WTC11 (cell line): ENCODE measurements around the gene SMIM26.

Experiments used
- MXD4 ChIP-seq: fragments of 250-450 bp; sonication (Bioruptor Pico); IDR thresholded peaks from 2 replicates; pipeline ENCODE4 v1.8.0; 2021; ENCODE audit warnings: mild to moderate bottlenecking, moderate library complexity, borderline replicate concordance
- SMAD4 ChIP-seq: sonication (generic); formaldehyde crosslinking; IDR thresholded peaks from 2 replicates; pipeline ENCODE4 v1.8.0; 2022; ENCODE audit warnings: mild to moderate bottlenecking, missing genetic modification reagents
- TCF7 ChIP-seq: sonication (generic); formaldehyde crosslinking; IDR thresholded peaks from 2 replicates; pipeline ENCODE4 v1.8.0; 2022; ENCODE audit warnings: mild to moderate bottlenecking, low read depth, missing genetic modification reagents, moderate library complexity
- TP53 ChIP-seq: sonication (generic); formaldehyde crosslinking; IDR thresholded peaks from 2 replicates; pipeline ENCODE4 v1.8.1; 2023; ENCODE audit warnings: mild to moderate bottlenecking, missing genetic modification reagents
- TF ChIP-seq, protein P1 (sequence below): fragments of 200-600 bp; IDR thresholded peaks from 2 replicates; pipeline ENCODE4 v1.8.0; 2022; ENCODE audit warnings: antibody characterized with exemption
- TF ChIP-seq, protein P2 (sequence below): sonication (generic); formaldehyde crosslinking; IDR thresholded peaks from 2 replicates; pipeline ENCODE4 v1.8.1; 2022; ENCODE audit warnings: mild to moderate bottlenecking, moderate library complexity, missing genetic modification reagents
- TF ChIP-seq, protein P3 (sequence below): sonication (generic); formaldehyde crosslinking; IDR thresholded peaks from 2 replicates; pipeline ENCODE4 v1.8.1; 2023; ENCODE audit warnings: mild to moderate bottlenecking, missing genetic modification reagents
- TF ChIP-seq, protein P4 (sequence below): sonication (generic); formaldehyde crosslinking; IDR thresholded peaks from 2 replicates; pipeline ENCODE4 v1.8.0; 2023; ENCODE audit warnings: missing genetic modification reagents, mild to moderate bottlenecking, borderline replicate concordance
- TF ChIP-seq, protein P5 (sequence below): sonication (generic); formaldehyde crosslinking; IDR thresholded peaks from 2 replicates; pipeline ENCODE4 v1.8.1; 2022; ENCODE audit warnings: low read depth, missing genetic modification reagents, borderline replicate concordance

DNA sequence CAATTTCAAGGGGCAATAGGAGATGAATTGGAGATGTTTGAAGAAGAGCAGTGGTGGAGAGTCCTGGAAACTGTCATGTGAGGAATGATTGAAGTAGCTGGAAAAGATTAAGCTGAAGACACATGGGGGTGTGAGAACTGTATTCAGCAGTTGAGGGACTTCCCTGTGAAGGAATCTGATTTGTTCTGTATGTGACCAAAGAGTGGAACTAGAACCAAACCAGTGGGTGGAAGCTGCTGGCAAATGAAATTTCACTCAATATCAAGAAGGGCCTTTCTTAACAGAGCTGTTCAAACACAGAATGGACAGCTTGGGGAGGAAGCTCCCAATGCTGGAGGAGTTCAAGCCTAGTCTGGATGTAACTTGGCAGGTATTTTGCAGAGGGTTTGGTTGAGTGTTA, 38.2 kb upstream of the SMIM26 start:
- TF ChIP-seq, protein P1, sequence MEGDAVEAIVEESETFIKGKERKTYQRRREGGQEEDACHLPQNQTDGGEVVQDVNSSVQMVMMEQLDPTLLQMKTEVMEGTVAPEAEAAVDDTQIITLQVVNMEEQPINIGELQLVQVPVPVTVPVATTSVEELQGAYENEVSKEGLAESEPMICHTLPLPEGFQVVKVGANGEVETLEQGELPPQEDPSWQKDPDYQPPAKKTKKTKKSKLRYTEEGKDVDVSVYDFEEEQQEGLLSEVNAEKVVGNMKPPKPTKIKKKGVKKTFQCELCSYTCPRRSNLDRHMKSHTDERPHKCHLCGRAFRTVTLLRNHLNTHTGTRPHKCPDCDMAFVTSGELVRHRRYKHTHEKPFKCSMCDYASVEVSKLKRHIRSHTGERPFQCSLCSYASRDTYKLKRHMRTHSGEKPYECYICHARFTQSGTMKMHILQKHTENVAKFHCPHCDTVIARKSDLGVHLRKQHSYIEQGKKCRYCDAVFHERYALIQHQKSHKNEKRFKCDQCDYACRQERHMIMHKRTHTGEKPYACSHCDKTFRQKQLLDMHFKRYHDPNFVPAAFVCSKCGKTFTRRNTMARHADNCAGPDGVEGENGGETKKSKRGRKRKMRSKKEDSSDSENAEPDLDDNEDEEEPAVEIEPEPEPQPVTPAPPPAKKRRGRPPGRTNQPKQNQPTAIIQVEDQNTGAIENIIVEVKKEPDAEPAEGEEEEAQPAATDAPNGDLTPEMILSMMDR, result no peak
- TF ChIP-seq, protein P2, sequence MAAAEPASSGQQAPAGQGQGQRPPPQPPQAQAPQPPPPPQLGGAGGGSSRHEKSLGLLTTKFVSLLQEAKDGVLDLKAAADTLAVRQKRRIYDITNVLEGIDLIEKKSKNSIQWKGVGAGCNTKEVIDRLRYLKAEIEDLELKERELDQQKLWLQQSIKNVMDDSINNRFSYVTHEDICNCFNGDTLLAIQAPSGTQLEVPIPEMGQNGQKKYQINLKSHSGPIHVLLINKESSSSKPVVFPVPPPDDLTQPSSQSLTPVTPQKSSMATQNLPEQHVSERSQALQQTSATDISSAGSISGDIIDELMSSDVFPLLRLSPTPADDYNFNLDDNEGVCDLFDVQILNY, result no peak
- TF ChIP-seq TCF7 (CRISPR knock-in tag) (no peak), SMAD4 (no peak), MXD4 (no peak), TP53 (CRISPR knock-in tag) (no peak)
- TF ChIP-seq, protein P3, sequence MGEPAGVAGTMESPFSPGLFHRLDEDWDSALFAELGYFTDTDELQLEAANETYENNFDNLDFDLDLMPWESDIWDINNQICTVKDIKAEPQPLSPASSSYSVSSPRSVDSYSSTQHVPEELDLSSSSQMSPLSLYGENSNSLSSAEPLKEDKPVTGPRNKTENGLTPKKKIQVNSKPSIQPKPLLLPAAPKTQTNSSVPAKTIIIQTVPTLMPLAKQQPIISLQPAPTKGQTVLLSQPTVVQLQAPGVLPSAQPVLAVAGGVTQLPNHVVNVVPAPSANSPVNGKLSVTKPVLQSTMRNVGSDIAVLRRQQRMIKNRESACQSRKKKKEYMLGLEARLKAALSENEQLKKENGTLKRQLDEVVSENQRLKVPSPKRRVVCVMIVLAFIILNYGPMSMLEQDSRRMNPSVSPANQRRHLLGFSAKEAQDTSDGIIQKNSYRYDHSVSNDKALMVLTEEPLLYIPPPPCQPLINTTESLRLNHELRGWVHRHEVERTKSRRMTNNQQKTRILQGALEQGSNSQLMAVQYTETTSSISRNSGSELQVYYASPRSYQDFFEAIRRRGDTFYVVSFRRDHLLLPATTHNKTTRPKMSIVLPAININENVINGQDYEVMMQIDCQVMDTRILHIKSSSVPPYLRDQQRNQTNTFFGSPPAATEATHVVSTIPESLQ, result no peak
- TF ChIP-seq, protein P4, sequence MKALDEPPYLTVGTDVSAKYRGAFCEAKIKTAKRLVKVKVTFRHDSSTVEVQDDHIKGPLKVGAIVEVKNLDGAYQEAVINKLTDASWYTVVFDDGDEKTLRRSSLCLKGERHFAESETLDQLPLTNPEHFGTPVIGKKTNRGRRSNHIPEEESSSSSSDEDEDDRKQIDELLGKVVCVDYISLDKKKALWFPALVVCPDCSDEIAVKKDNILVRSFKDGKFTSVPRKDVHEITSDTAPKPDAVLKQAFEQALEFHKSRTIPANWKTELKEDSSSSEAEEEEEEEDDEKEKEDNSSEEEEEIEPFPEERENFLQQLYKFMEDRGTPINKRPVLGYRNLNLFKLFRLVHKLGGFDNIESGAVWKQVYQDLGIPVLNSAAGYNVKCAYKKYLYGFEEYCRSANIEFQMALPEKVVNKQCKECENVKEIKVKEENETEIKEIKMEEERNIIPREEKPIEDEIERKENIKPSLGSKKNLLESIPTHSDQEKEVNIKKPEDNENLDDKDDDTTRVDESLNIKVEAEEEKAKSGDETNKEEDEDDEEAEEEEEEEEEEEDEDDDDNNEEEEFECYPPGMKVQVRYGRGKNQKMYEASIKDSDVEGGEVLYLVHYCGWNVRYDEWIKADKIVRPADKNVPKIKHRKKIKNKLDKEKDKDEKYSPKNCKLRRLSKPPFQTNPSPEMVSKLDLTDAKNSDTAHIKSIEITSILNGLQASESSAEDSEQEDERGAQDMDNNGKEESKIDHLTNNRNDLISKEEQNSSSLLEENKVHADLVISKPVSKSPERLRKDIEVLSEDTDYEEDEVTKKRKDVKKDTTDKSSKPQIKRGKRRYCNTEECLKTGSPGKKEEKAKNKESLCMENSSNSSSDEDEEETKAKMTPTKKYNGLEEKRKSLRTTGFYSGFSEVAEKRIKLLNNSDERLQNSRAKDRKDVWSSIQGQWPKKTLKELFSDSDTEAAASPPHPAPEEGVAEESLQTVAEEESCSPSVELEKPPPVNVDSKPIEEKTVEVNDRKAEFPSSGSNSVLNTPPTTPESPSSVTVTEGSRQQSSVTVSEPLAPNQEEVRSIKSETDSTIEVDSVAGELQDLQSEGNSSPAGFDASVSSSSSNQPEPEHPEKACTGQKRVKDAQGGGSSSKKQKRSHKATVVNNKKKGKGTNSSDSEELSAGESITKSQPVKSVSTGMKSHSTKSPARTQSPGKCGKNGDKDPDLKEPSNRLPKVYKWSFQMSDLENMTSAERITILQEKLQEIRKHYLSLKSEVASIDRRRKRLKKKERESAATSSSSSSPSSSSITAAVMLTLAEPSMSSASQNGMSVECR, result no peak
- TF ChIP-seq, protein P5, sequence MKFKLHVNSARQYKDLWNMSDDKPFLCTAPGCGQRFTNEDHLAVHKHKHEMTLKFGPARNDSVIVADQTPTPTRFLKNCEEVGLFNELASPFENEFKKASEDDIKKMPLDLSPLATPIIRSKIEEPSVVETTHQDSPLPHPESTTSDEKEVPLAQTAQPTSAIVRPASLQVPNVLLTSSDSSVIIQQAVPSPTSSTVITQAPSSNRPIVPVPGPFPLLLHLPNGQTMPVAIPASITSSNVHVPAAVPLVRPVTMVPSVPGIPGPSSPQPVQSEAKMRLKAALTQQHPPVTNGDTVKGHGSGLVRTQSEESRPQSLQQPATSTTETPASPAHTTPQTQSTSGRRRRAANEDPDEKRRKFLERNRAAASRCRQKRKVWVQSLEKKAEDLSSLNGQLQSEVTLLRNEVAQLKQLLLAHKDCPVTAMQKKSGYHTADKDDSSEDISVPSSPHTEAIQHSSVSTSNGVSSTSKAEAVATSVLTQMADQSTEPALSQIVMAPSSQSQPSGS (CRISPR knock-in tag), result no peak
